Ectodermal cell (in vitro differentiated cells): ENCODE measurements around the gene KDM4B.
A peak's percentile ranks its signal among the peaks of the same experiment; 100 is the strongest.

Experiments used
- H3K27ac ChIP-seq: 2 replicates; pipeline ENCODE4 v1.7.0; 2013; ENCODE audit warnings: mild to moderate bottlenecking, low read depth, low read length; ENCODE audit not compliant: insufficient read depth, poor library complexity, severe bottlenecking
- H3K27me3 ChIP-seq: 2 replicates; pipeline ENCODE4 v1.7.0; 2013; ENCODE audit warnings: mild to moderate bottlenecking, low read length; ENCODE audit not compliant: insufficient read depth, control insufficient read depth, poor library complexity, severe bottlenecking
- H3K36me3 ChIP-seq: one replicate; pipeline ENCODE4 v1.7.0; 2013; ENCODE audit warnings: low read length; ENCODE audit not compliant: control insufficient read depth, insufficient read depth
- H3K4me1 ChIP-seq: one replicate; pipeline ENCODE4 v1.7.0; 2013; ENCODE audit warnings: low read length; ENCODE audit not compliant: control insufficient read depth, insufficient read depth
- H3K4me3 ChIP-seq: 2 replicates; pipeline ENCODE4 v1.7.0; 2013; ENCODE audit warnings: low read depth, low read length, control low read depth; ENCODE audit not compliant: insufficient read depth
- H3K9me3 ChIP-seq: 2 replicates; pipeline ENCODE4 v1.7.0; 2013; ENCODE audit warnings: mild to moderate bottlenecking, low read length, moderate library complexity; ENCODE audit not compliant: control insufficient read depth
- WGBS, 2 experiments: methylation state at CpG; one replicate each; pipeline ENCODE4 v1.1.7; 2013; ENCODE audit warnings: missing lambda C conversion rate in 2 of 2; 5-methylcytosine and 5-hydroxymethylcytosine counted together

KDM4B gene

DNA sequence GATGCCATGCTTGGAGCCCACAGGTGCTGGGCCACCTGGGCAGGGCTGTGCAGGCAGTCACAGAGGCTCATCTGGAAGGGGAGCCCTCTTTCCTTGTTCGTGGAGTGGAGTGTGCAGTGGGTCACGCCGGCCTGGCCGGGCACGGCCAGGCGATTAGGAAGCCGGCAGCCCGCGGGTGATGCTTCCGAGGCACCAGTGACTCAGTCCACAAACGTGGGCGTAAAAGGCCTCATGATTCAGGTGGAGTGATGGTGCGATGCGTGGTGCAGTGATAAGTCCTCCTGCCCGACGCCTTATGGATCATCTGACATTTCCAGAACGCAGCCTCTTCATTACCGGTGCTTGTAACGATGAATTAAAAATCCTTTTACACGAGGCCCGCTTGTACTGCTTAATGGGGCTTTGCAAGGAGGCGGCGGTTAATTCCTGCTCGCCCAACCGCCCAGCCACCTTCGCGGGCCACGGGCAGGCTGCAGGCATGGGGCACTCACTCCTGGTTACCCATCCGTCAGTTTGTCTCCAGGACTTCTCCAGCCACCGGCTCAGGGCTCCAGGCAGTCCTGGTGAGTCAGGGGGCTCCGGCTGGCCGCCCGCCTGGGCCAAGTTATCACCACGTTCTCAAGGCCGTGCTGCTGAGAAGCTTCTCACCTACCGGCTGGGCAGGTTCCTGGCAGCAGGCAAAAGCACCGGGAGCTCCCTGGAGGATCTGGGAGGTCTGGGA, 172.4 kb downstream of the KDM4B start:
- WGBS, 2 experiments, result 95 to 96% methylated on average over 37 of the region's 37 CpGs
- Histone ChIP-seq H3K27me3 (no peaks in the 10 kb centered on the region), H3K27ac (peak overlapping the region; percentile 16), H3K9me3 (no peaks in the 10 kb centered on the region), H3K4me3 (no peak overlapping the region), H3K36me3 (peaks cover 24% of the 10 kb centered on the region), H3K4me1 (no peaks in the 10 kb centered on the region)

GRCh38 chr19:5141850-5142724, 173.2 kb downstream of the KDM4B start:
- H3K4me3 ChIP-seq, result no peak overlapping the region
- no peaks in the 10 kb centered on the region for H3K27me3 ChIP-seq
- 95 to 96% methylated on average over 36 of the region's 36 CpGs for WGBS, 2 experiments
- no peak overlapping the region for H3K27ac ChIP-seq
- no peaks in the 10 kb centered on the region for H3K4me1 ChIP-seq
- peaks cover 24% of the 10 kb centered on the region for H3K36me3 ChIP-seq
- no peaks in the 10 kb centered on the region for H3K9me3 ChIP-seq

GRCh38 chr19:5142725-5143097, 173.8 kb downstream of the KDM4B start:
- no peak overlapping the region for H3K27ac ChIP-seq
- H3K4me3 ChIP-seq, result no peak overlapping the region
- 95 to 97% methylated on average over 22 of the region's 22 CpGs for WGBS, 2 experiments
- peaks cover 18% of the 10 kb centered on the region for H3K36me3 ChIP-seq
- no peaks in the 10 kb centered on the region for H3K9me3 ChIP-seq
- H3K27me3 ChIP-seq, result no peaks in the 10 kb centered on the region
- no peaks in the 10 kb centered on the region for H3K4me1 ChIP-seq

- peaks cover 13% of the 10 kb centered on the region for H3K36me3 ChIP-seq
- no peaks in the 10 kb centered on the region for H3K4me1 ChIP-seq
- no peaks in the 10 kb centered on the region for H3K9me3 ChIP-seq
- no peak overlapping the region for H3K4me3 ChIP-seq
- no peak overlapping the region for H3K27ac ChIP-seq
- no peaks in the 10 kb centered on the region for H3K27me3 ChIP-seq
- 95% methylated on average over 51 of the region's 51 CpGs for WGBS, 2 experiments
These were observed 174.8 kb downstream of the KDM4B start for GRCh38 chr19:5143471-5144411.

DNA sequence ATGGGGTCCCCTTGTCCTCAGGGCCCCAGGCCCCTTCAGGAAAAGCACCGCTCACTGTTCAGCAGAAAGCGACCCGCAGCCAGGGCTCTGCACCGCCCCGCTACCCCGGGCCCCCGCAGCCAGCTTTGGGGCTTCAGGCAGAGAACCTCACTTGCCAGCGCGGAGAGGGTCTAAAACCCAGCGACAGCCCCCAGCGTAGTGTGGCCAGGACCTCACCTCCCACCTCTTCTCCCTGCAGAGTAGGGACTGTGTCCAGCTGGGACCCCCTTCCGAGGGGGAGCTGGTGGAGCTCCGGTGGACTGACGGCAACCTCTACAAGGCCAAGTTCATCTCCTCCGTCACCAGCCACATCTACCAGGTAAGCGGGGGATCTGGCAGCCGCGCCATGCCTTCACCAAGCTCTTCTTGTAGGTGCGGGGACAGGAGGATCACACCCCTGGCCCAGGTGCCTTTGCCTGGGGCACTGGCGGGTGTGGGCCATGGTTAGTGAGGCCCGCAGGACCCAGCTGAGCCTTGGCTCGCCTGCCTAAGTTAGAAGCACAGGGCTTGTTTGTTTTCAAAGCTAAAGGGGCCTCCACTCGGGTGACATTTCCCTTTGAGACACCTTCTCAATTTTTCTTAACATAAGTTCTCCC, 175.7 kb downstream of the KDM4B start:
- Histone ChIP-seq H3K27ac (no peak overlapping the region), H3K9me3 (no peaks in the 10 kb centered on the region), H3K4me3 (no peak overlapping the region), H3K4me1 (peaks cover under 1% of the 10 kb centered on the region), H3K36me3 (peaks cover 7% of the 10 kb centered on the region), H3K27me3 (no peaks in the 10 kb centered on the region)
- WGBS, 2 experiments, result 94 to 96% methylated on average over 23 of the region's 23 CpGs

GRCh38 chr19:5145521-5146511, 176.9 kb downstream of the KDM4B start:
- no peak overlapping the region for H3K27ac ChIP-seq
- WGBS, 2 experiments, result 94 to 95% methylated on average over 51 of the region's 52 CpGs
- H3K4me1 ChIP-seq, result peaks cover 12% of the 10 kb centered on the region
- no peak overlapping the region for H3K4me3 ChIP-seq
- no peaks in the 10 kb centered on the region for H3K27me3 ChIP-seq
- H3K9me3 ChIP-seq, result no peaks in the 10 kb centered on the region
- peaks cover 7% of the 10 kb centered on the region for H3K36me3 ChIP-seq

GRCh38 chr19:5147074-5147977, 178.4 kb downstream of the KDM4B start:
- no peaks in the 10 kb centered on the region for H3K9me3 ChIP-seq
- H3K4me1 ChIP-seq, result peaks cover 18% of the 10 kb centered on the region
- peaks cover 7% of the 10 kb centered on the region for H3K36me3 ChIP-seq
- no peaks in the 10 kb centered on the region for H3K27me3 ChIP-seq
- 93 to 95% methylated on average over 31 of the region's 31 CpGs for WGBS, 2 experiments
- no peak overlapping the region for H3K27ac ChIP-seq
- no peak overlapping the region for H3K4me3 ChIP-seq

DNA sequence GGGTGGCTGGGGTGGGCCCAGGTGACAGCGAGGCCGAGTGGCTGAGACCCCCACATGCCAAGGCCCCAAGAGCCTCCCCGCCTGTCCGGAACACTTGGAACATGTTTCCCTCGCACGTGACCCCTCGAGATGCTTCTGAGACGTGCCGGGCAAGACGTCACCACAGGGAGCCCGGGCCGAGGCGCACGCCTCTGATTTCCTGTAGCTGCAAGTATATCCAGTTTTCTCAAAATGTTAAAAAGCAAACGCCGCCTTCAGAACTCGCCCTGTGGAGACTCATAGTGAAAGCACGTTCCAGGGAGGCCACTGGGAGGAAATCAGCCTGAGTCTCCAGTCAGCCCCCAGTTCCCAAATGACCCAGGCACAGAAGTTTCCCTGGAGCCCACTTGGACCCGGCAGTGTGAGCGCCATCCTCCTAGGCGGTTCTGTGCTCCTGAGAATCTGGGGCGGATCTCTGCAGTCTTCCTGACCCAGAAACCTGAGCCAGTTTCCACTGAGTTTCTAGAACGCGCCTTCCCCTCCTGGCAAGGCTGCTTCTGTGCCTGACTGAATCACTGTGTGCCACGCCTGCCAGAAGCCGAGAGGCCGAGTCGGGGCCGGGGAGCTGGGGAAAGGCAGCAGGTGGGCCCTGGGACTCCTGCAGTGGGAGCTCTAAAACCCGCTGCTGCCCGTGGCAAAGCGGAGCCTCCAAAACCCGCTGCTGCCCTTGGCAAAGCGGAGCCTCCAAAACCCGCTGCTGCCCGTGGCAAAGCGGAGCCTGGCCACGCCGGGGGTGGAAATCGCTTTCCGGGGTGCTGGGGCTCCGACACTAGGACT, 179.3 kb downstream of the KDM4B start:
- peaks cover 18% of the 10 kb centered on the region for H3K4me1 ChIP-seq
- no peak overlapping the region for H3K27ac ChIP-seq
- no peaks in the 10 kb centered on the region for H3K27me3 ChIP-seq
- no peak overlapping the region for H3K4me3 ChIP-seq
- no peaks in the 10 kb centered on the region for H3K9me3 ChIP-seq
- peaks cover 7% of the 10 kb centered on the region for H3K36me3 ChIP-seq
- 91 to 92% methylated on average over 42 of the region's 42 CpGs for WGBS, 2 experiments
